HG03575 (cell line): ENCODE measurements around the gene CYP4F11.
"Not testable (repeated sequence)": the region's sequence is repeated elsewhere in the genome, so short reads cannot be mapped to it uniquely, and the experiment has no call there.

Experiments
- ATAC-seq: cut with Tn5 transposase; IDR thresholded peaks from one replicate; pipeline ENCODE4 v1.9.1; 2021; ENCODE audit not compliant: unreplicated experiment, insufficient number of reproducible peaks, low FRiP score; ENCODE audit errors: extremely low read depth

Gene CYP4F11

GRCh38 chr19:15933761-15934331, 483 bp downstream of the CYP4F11 start:
- ATAC-seq, result not testable (repeated sequence)

DNA sequence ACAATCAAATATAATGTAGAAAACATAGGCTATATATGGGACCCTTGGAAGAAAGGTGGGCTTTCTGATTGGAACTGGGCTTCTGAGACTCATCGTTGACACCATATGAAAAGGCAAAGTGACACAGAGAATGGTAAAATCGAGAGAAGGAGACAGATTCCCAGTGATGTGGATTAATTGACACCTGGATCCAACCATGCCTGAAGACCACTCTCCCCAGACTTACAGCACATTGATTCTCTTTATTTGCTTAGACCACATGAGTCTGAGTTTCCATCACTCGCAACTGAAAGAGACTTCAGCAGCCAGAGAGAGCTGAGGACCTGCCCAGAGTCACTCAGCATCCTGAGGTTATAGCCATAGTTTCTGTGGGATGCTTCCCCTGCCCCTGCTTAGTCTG, 6.0 kb downstream of the CYP4F11 start:
- ATAC-seq, result no peak

GRCh38 chr19:15926484-15926883, 7.8 kb downstream of the CYP4F11 start:
- no peak for ATAC-seq

DNA sequence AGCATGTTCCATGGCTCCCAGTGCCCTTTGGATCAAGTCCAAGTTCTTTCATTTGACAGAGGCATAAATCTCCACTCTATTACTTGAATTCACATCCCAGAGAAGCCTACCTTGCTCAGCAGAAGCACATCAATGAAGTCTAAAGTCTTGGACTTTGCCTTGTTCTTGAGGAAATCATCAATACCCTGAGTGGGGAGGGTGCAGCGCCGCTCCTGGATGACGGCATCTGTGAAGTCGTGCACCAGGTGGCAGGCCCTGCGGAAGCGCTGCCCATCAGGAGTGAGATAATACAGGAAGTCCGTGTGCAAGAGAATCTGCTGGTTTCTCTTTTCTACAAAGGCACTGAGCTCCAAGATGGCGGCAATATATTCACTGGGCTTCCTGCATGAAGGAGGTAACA, 10.6 kb downstream of the CYP4F11 start:
- ATAC-seq, result no peak

- no peak for ATAC-seq
These were observed 12.3 kb downstream of the CYP4F11 start for GRCh38 chr19:15922021-15922420.

DNA sequence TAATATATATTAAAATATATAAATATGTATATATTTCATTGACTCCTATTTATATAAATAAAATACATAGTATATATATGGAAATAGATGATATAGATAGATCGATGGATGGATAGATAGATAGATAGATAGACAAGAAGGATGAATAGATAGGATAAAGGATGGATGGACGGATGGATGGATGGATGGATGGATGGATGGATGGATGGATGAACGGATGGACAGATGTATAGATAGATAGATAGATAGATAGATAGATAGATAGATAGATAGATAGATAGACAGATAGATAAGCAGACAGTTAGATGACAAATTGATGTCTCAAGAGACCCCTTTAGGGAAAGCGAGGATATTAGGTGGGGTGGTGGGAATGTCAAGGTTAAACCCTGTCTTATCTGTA, 15.1 kb downstream of the CYP4F11 start:
- no peak for ATAC-seq

DNA sequence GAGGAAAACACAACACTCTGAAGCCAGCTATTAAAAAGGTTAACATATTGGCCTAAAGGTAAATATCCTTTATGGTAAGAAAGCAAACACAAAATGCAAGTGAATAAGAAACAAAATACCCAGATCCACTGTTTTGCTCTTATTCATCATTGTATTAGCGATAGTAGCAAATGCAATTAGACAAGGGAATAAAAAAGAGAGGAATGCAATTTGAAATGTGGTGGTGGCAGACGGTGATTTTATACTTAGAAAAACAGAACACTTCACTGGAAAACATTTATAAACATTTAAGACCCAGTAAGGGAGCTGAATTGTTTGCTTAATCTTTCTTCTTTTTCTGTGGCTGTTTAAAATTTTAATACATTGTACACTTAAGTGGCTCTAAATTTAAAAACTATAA, 19.2 kb downstream of the CYP4F11 start:
- no peak for ATAC-seq

GRCh38 chr19:15913830-15914229, 20.5 kb downstream of the CYP4F11 start:
- no peak for ATAC-seq

DNA sequence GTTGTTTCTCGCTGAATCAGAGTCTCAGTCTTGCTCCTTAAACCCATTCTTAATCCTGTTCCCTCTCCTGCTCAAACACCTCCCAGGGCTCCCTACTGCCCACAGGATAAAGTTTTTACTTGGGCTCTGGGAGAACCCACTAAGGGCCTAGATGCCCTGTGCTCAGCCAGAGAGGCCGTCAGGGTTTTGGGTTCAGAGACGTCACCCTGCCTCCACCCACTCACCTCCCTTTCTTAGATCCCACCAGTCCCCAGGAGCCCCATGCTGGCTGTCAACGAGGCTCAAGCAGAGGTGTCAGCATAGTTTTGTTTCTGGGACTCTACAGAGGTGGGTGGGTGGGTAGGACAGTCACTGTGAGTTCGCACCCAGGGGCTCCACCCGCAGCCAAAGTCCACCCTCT, 20.9 kb downstream of the CYP4F11 start:
- no peak for ATAC-seq

DNA sequence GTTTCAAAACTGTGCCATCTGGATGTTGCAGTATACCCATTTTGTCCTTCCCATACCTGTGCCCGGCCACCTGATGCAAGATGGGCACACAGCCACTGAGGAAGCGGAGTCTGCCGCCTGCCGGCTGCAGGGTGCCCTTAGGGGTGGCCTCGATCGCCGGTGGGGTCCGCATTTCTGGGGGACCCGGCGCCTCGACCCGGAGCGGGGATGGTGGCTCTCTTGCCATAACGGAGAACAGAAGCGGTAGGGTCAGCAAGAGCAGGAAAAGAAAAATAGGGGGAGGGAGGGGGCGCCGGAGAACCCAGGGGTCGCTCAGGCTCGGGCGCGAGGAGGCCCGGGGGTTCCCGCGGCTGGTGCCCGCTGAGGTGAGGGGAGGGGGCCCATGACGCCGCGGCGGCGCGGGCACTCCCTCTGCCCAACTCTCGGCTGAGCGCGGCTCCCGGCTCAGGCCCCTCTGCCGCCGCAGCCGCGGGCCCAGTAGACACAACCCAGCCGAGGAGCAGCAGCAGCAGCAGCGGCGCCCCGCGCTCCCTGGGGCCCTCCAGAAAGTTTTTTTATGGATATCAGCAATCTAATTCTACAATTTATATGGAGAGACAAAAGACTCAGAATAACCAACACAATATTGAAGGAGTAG, 22.6 kb downstream of the CYP4F11 start:
- no peak for ATAC-seq

GRCh38 chr19:15905026-15905425, 29.3 kb downstream of the CYP4F11 start:
- no peak for ATAC-seq

- ATAC-seq, result not testable (repeated sequence)
These were observed 31.4 kb downstream of the CYP4F11 start for GRCh38 chr19:15902898-15903297.

- no peak for ATAC-seq
These were observed 32.1 kb downstream of the CYP4F11 start for GRCh38 chr19:15902254-15902653.

DNA sequence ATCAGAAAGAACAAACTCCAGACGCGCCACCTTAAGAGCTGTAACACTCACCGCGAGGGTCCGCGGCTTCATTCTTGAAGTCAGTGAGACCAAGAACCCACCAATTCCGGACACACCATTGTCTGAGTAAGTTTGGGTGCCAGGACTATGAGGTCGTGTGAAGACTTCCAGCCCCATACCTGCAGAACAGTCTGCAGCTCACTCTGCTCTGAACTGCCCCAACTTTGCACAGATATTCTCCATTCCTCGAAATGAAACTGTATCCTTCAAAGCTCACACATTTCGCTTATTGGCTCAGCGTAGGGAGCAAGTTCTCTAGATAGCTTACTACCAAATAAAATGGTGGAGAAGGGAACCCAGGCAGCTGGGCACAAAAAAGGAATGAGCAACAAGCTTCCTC, 33.8 kb downstream of the CYP4F11 start:
- no peak for ATAC-seq

DNA sequence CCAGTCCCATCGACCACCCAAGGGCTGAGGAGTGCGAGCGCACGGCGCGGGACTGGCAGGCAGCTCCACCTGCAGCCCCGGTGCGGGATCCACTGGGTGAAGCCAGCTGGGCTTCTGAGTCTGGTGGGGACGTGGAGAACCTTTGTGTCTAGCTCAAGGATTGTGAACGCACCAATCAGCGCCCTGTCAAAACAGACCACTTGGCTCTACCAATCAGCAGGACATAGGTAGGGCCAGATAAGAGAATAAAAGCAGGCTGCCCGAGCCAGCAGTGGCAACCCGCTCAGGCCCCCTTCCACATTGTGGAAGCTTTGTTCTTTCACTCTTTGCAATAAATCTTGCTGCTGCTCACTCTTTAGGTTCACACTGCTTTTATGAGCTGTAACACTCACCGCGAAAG, 34.3 kb downstream of the CYP4F11 start:
- ATAC-seq, result not testable (repeated sequence)

DNA sequence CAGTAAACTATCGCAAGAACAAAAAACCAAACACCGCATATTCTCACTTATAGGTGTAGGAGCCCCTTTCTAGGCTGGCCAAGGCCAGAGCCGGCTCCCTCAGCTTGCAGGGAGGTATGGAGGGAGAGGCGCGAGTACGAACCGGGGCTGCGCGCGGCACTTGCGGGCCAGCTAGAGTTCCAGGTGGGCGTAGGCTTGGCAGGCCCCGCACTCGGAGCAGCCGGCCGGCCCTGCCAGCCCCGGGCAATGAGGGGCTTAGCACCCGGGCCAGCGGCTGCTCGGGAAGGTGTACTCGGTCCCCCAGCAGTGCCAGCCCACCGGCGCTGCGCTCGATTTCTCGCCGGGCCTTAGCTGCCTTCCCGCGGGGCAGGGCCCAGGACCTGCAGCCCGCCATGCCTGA, 34.8 kb downstream of the CYP4F11 start:
- not testable (repeated sequence) for ATAC-seq

DNA sequence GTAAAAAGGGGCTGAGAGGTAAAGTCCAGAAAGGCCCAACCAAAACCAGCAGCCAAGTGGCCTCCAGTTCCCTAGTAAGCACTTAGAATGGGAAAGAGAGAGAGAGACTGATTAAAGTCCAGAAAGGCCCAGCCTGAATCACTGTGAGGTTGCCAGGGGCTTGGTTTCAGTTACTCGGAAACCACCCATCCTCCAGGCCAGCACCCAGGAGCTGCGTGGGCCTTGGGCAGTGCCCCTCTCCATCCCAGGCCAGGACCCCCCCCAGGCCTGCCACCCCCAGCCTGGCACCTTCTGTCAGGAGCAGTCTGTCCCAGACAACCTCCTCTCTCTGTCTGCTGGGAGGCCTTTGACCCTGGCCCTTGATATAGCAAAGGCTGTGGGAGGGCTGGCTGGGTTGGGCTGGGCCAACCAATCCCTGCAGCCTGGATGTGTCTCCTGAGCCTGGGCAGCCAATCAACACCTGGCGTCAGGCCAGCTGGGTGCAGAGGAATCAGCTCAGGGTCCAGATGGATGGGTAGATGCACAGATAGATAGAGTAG, 36.5 kb downstream of the CYP4F11 start, which contains the start of gene CYP4F2:
CYP4F2 (minus strand) TSS at position 337 of the 539 bp plus-strand sequence. CDS start 463 bp downstream, outside the sequence.
- no peak for ATAC-seq

- ATAC-seq, result no peak
These were observed 37.1 kb downstream of the CYP4F11 start for GRCh38 chr19:15897026-15897737.

DNA sequence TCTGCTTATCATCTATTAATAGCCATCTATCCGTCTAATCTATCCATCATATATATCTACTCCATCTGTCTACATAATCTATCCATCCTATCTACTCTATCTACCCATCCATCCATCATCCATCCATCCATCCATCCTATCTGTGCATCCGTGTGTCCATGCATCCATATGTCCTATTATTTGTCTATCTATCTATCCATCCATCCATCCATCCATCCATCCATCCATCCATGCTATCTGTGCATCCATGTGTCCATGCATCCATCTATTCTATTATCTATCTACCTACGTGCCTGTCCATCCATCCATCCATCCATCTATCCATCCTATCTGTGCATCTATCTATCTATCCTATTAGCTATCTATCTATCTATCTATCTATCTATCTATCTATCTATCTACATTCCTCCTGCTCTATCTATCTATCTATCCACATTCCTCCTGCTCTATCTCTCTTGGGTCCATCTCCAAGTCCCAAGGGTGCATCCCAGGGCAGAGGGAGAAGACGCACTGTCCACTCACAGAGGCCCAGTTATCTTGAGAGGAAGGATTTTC, 38.4 kb downstream of the CYP4F11 start:
- ATAC-seq, result no peak

DNA sequence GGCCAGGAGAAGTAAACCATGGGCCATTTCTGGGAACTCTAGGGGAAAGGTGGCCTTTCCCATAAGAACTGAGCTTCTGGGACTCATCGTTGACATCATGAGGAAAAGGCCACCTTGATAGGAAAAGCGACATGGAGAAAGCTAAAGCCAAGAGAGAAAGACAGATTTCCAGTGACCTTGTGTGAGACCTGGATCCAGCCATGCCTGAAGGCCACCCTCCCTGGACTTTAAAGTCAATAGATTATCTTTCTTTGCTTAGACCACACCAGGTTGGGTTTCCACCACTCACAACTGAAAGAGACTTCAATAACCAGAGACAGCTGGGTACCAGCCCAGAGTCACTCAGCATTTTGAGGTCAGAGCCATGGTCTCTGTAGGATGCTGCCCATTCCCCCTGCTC, 40.0 kb downstream of the CYP4F11 start:
- no peak for ATAC-seq
